Suppressor macrophage treated with lipopolysaccharide for 4 hours (primary cell): ENCODE measurements around the gene TRPM3.
"Not testable (repeated sequence)": the region's sequence is repeated elsewhere in the genome, so short reads cannot be mapped to it uniquely, and the experiment has no call there.

Experiments used
- DNase-seq: peaks from one replicate; pipeline ENCODE4 v3.0.0-alpha.2; 2020

The TRPM3 gene

GRCh38 chr9:70724794-70725193, 396.6 kb downstream of the TRPM3 start:
- DNase-seq = not testable (repeated sequence)

- not testable (repeated sequence) for DNase-seq
Observed at GRCh38 chr9:70724025-70724424, 397.4 kb downstream of the TRPM3 start.

GRCh38 chr9:70706797-70707196, 414.6 kb downstream of the TRPM3 start:
- DNase-seq = not testable (repeated sequence)

GRCh38 chr9:70701163-70701562, 420.3 kb downstream of the TRPM3 start:
- no peak for DNase-seq

- peak; percentile 36 for DNase-seq
Observed at GRCh38 chr9:70696694-70697335, 424.6 kb downstream of the TRPM3 start.

- no peak for DNase-seq
Observed at GRCh38 chr9:70694758-70695157, 426.7 kb downstream of the TRPM3 start.

GRCh38 chr9:70693186-70693585, 428.2 kb downstream of the TRPM3 start:
- no peak for DNase-seq

GRCh38 chr9:70692431-70692830, 429.0 kb downstream of the TRPM3 start:
- no peak for DNase-seq

GRCh38 chr9:70688704-70689103, 432.7 kb downstream of the TRPM3 start:
- DNase-seq = no peak

- DNase-seq = no peak
Observed at GRCh38 chr9:70683841-70684240, 437.6 kb downstream of the TRPM3 start.

GRCh38 chr9:70682298-70682697, 439.1 kb downstream of the TRPM3 start:
- DNase-seq = no peak

GRCh38 chr9:70679845-70680244, 441.6 kb downstream of the TRPM3 start:
- DNase-seq = peak; percentile 46

GRCh38 chr9:70678153-70678552, 443.3 kb downstream of the TRPM3 start:
- DNase-seq = no peak

GRCh38 chr9:70677055-70677735, 444.2 kb downstream of the TRPM3 start:
- no peak for DNase-seq

- DNase-seq = no peak
Observed at GRCh38 chr9:70675868-70676370, 445.5 kb downstream of the TRPM3 start.

GRCh38 chr9:70673844-70674243, 447.6 kb downstream of the TRPM3 start:
- DNase-seq = no peak

- DNase-seq = no peak
Observed at GRCh38 chr9:70672161-70672649, 449.2 kb downstream of the TRPM3 start.

- DNase-seq = no peak
Observed at GRCh38 chr9:70668751-70669150, 452.7 kb downstream of the TRPM3 start.

- DNase-seq = no peak
Observed at GRCh38 chr9:70658765-70659164, 462.7 kb downstream of the TRPM3 start.

- DNase-seq = no peak
Observed at GRCh38 chr9:70656281-70656680, 465.1 kb downstream of the TRPM3 start.

GRCh38 chr9:70654144-70654543, 467.3 kb downstream of the TRPM3 start:
- no peak for DNase-seq

GRCh38 chr9:70644627-70645026, 476.8 kb downstream of the TRPM3 start:
- DNase-seq = not testable (repeated sequence)

GRCh38 chr9:70642341-70642740, 479.1 kb downstream of the TRPM3 start:
- no peak for DNase-seq

- DNase-seq = no peak
Observed at GRCh38 chr9:70641631-70642030, 479.8 kb downstream of the TRPM3 start.
